RWPE2 (cell line): ENCODE measurements around the gene IL31.

ENCODE experiments used
- ATAC-seq: fragments of 200-7000 bp; cut with Tn5 transposase; 3 replicates; pipeline ENCODE4 v1.9.1; 2021; ENCODE audit warnings: low read depth
- DNase-seq: peaks from one replicate; pipeline ENCODE4 v3.0.0-alpha.2; 2020; ENCODE audit warnings: low spot score
- H3K27ac ChIP-seq: fragments of 450-650 bp; 2 replicates; pipeline ENCODE4 v1.5.1; 2017; ENCODE audit warnings: mild to moderate bottlenecking; ENCODE audit not compliant: poor library complexity, severe bottlenecking
- H3K27me3 ChIP-seq: fragments of 250-450 bp; sonication (Bioruptor Pico); 2 replicates; pipeline ENCODE4 v1.5.1; 2021; ENCODE audit warnings: mild to moderate bottlenecking, moderate library complexity; ENCODE audit not compliant: insufficient read depth, poor library complexity, severe bottlenecking
- H3K36me3 ChIP-seq: fragments of 250-450 bp; sonication (Bioruptor Pico); 2 replicates; pipeline ENCODE4 v1.5.1; 2020; ENCODE audit warnings: low read depth, mild to moderate bottlenecking, moderate library complexity
- H3K4me1 ChIP-seq: fragments of 250-450 bp; sonication (Bioruptor Pico); 2 replicates; pipeline ENCODE4 v1.5.1; 2021; ENCODE audit warnings: mild to moderate bottlenecking, moderate library complexity; ENCODE audit not compliant: insufficient read depth, poor library complexity, severe bottlenecking
- H3K4me3 ChIP-seq: fragments of 250-450 bp; sonication (Bioruptor Pico); 2 replicates; pipeline ENCODE4 v1.5.1; 2021; ENCODE audit warnings: mild to moderate bottlenecking, moderate library complexity; ENCODE audit not compliant: severe bottlenecking
- H3K9me3 ChIP-seq: fragments of 250-450 bp; sonication (Bioruptor Pico); 2 replicates; pipeline ENCODE4 v1.5.1; 2021; ENCODE audit warnings: mild to moderate bottlenecking, moderate library complexity; ENCODE audit not compliant: severe bottlenecking
- CTCF ChIP-seq: fragments of 450-650 bp; IDR thresholded peaks from one replicate; pipeline ENCODE4 v1.5.1; 2017; ENCODE audit warnings: mild to moderate bottlenecking, moderate library complexity; ENCODE audit not compliant: poor library complexity, severe bottlenecking

The IL31 gene

GRCh38 chr12:122147514-122148290 is 26.3 kb downstream of the IL31 start:
- H3K4me3 ChIP-seq: no peak overlapping the region
- DNase-seq (no peak), ATAC-seq (peak; percentile 22; the same call in 1 of the 3 replicates)
- H3K4me1 ChIP-seq: no peaks in the 10 kb centered on the region
- H3K27me3 ChIP-seq: no peaks in the 10 kb centered on the region
- H3K27ac ChIP-seq: no peak overlapping the region
- peaks cover 10% of the 10 kb centered on the region for H3K36me3 ChIP-seq
- no peak for TF ChIP-seq CTCF
- H3K9me3 ChIP-seq: no peaks in the 10 kb centered on the region

- ATAC-seq: no peak
- Histone ChIP-seq H3K4me1 (no peaks in the 10 kb centered on the region), H3K27me3 (no peaks in the 10 kb centered on the region), H3K27ac (no peak overlapping the region), H3K9me3 (no peaks in the 10 kb centered on the region), H3K36me3 (peaks cover 27% of the 10 kb centered on the region), H3K4me3 (no peak overlapping the region)
- no peak for DNase-seq
- no peak for TF ChIP-seq CTCF
Observed at GRCh38 chr12:122145505-122146330, 28.3 kb downstream of the IL31 start.

DNA sequence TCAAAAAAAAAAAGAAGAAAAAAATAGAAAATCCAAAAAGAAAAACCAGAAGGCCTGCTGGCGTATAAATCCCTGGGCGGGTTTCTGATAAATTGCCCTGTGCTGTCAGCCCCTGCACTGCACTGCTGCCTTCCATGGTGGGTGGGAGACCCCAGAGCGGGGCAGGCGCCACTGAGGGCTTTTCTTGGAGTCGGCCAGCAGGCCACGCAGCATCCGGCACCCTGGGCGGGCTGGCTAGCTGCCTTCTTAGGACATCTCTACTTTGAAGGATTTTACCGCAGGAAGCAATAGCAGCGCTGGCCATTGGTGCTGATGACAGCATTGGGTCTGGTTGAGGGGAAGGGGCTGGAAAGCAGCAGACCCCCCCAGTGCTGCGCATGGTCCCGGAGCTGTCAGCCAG is 29.1 kb downstream of the IL31 start:
- no peak overlapping the region for H3K4me3 ChIP-seq
- TF ChIP-seq CTCF: no peak
- DNase-seq (no peak), ATAC-seq (no peak)
- no peaks in the 10 kb centered on the region for H3K27me3 ChIP-seq
- no peak overlapping the region for H3K27ac ChIP-seq
- H3K4me1 ChIP-seq: no peaks in the 10 kb centered on the region
- H3K36me3 ChIP-seq: peaks cover 36% of the 10 kb centered on the region
- no peaks in the 10 kb centered on the region for H3K9me3 ChIP-seq

GRCh38 chr12:122142857-122143256 is 31.2 kb downstream of the IL31 start:
- Histone ChIP-seq H3K27me3 (no peaks in the 10 kb centered on the region), H3K36me3 (peaks cover 46% of the 10 kb centered on the region), H3K4me3 (no peak overlapping the region), H3K9me3 (no peaks in the 10 kb centered on the region), H3K27ac (no peak overlapping the region), H3K4me1 (no peaks in the 10 kb centered on the region)
- ATAC-seq (no peak), DNase-seq (no peak)
- no peak for TF ChIP-seq CTCF
